NCI-H524 treated with DMSO at 0.1 percent for 48 hours (cell line): ENCODE data around the gene ENO3.

ENCODE experiments used
- DNase-seq: peaks from one replicate; lab custom pipeline; 2025; lab: John Stamatoyannopoulos, UW

ENO3 gene

DNA sequence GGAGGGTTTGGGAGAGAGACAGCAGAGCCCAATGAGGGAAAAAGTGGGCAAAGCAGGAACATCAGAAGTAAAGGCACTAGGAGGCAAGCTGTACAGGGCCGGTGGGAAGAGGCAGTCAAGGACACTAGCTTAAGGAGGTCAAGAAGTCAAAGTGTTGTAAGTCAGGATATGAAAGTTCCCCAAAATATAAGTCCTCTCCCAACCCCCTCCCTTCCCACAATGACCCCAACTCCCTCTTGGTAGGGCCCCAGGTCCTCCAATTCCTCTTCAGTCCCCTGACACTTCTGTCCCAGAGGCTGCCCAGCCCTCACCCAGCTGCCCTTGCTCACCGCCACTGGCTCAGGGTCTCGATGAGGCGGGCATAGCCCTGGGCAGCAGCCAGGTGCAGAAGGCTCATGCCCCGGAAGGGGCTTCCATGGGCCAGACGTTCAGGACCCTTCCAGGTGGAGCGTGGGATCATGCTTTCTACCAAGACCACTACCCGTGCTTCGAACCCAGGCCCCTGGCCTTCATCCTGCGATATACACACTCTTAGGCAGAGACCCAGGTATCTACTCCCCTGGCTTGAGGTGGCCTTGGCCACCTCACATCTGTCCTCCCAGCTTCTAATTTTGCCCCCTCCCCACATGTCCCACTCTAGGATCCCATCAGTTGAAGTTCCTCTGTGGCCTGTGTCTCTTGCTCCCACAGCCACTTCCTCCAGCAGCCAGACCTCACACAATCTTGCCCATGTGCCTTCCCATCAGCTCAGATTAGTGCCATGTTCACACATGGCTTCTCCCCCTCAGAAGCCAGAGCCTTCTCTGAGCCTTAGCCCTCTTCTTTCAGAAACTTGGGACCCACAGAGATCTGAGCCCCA, 22.6 kb downstream of the ENO3 start:
- no peak for DNase-seq

DNA sequence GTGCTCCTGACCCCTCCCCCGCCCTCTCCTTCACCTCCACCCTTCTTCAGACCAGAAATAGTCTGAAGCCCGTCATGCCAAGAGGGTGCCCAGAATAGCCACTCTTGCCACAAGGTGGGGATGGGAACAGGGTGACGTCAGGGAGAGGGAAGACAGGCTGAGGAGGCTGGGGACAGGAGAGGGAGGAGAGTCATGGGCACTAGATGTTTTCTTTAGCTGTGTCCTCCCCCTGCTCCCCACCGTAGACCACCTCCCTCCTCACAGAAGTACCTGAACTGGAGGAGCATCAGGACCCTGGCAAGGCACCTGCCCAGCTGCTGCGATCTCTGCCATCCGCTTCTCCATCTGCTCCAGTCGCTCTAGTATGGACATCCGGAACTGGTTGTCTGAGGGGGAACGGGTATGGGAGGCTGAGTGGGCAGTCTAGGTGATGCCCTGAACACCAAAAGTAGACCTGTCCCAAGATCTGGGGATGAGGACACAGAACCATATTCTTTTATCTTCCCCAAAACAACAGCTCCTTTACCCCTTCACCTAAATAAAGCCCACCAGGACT, 23.3 kb downstream of the ENO3 start:
- DNase-seq, result no peak

DNA sequence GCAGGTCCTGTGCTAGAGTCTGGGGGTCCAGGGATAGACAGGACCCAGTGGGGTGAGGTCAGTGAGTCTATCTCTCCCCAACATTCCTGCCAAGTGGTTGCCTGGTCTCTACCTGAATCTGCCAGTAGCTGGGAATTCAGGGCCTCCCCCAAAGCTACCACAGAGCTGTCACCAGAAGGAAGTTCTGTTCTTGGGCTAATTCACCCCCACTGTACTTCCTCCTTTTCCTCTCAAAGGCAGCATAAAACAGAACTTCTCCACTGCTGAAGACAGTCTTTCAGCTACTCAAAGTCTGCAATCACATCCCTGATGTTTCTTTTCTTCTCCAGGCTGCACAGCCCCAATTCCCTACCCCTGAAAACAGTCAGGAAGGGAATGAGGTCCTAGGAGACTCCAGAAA, 27.8 kb downstream of the ENO3 start:
- DNase-seq, result no peak

DNA sequence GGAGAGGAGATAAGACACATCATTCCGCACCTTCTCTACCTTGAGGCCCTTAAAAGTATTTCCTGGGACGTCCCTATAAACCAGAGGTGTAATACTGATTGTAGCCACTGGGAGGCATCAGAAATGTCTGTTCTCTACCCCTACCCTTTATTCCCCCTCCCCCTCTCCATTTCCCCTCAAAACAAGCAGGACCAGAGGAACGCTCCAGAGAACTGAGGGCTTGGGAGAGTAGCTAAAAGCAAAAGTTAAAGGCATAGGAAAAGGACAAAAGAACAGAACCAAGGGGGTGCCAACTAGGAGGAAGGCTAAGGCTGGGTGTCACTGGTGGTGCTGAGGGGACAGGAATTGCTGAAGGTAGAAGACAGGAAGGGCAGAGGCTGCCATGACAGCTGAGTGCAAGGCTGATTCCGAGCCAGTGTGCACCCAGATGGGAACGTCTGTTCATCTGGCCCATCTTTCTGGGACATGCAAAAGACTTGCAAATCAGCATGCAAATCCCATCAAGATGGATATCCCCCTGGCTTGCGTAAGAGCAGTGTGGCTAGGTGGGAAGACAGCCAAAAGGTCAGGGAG, 29.8 kb downstream of the ENO3 start:
- no peak for DNase-seq

DNA sequence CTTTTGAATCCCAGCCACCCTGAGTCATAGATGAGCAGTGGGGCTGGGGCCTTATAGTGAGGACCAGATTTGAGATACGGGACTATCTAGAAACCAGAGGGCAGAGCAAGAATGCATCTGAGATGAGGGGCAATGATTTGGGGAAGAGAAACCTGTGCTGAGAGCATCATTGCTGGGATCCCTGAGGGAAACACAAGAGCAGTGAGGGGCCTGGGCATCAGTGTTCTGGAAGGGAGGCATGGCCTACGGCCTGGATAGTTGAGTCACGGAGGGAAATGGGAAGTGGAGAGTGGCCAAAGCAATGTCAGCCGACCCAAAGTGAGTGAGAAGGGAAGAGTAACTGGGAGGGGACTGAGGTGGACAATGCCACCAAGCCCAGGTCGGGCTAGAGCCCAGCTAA, 31.4 kb downstream of the ENO3 start:
- DNase-seq, result no peak

DNA sequence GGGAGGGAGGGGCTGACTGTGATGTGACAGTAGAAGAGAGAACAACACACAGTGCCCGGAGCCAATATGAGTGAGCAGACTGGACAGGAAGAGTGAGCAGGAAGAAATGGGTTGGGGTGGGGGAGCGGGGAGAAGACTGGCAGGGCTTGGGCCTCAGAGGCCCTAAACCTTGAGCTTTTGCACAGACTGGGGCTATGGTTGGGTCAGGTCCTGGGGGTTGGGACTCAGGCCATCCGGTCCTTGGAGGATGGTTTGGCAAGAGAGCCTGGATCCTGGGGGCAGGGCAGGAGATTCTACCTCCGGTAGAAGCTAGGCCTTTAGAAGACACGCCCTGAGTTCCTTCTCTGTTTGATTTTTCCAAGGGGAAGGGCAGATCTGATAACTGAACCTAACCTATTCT, 35.5 kb downstream of the ENO3 start:
- DNase-seq, result no peak

DNA sequence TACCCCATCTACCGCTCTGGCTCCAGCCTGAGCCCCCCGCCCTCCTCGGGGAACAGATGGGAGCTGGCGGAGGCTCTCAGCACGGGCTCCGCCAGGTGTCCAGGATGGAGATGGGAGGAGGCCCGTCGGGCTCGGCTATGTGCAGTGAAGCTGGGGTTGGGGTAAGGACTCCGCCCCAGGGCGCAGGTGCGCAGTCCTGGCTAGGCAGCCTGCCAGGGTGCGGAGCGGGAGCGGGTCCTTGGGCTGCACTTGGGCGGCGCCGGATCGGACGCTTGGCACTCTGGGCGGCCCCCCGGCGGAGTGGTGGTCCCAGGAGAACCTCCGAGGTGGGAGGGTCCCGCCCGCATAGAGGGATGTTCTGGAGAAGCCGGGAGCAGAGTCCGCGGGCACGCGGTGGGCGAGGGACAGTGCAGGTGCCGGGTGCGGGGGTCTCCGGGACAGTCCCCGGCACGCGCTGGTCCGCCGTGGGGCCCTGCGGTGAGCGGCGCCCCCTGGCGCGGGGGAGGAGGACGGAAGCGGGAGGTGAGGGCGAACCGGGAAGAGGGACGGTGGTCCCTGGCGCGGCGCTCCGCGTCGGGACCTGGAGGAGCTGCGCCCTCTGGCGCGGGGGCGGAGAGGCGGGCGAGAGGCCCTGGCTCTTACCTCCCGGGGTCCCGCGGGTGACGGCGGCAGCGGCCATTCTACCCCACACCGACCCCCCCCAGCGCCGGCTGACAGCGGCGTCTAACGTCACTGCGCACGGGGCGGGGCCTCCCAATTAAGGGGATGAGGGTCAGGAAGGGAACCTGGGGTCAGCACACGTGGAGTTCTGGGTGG, 36.2 kb downstream of the ENO3 start, which contains the start of gene CAMTA2:
CAMTA2 (minus strand) TSS at position 725 of the 816 bp plus-strand sequence. CDS start 1,453 bp downstream, outside the sequence.
- DNase-seq, result peak; percentile 27

DNA sequence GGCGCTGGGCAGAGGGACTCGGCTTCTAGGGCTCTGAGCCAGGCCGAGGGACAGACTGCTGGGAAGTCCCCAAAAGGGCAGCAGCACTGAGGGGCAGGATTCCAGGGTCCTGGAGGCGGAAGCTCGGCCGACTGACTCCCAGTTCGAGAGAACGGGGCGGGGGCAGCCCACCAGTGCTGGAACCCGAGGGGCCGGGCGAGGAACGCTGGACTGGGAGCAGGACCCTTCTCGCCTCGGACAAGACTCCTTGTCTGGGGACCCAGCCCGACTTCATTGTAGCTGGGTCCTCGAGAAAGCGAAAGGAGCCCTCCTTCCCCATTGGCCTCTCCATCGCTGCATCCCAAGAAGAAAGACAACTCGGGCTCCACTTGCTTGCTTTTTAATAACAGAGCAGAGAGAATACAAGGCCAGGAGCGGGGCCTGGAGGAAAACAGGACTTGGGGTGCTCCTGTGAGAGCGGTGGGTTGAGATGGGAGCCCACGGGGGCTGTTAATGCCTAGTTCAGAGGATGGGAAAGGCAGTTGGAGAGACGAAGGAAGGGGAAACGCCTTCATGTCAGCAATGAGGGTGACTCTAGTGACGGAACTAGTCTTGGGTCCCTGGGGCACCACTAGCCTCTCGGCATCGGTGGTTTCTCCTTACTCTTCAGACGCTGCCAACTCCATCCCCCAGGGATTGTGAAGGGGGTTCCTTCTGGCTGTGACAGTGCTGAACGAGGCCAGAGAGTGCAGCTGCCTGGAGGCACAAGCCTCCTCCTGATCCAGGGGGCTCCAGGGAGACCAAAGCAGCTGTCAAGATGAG, 37.0 kb downstream of the ENO3 start:
- no peak for DNase-seq

DNA sequence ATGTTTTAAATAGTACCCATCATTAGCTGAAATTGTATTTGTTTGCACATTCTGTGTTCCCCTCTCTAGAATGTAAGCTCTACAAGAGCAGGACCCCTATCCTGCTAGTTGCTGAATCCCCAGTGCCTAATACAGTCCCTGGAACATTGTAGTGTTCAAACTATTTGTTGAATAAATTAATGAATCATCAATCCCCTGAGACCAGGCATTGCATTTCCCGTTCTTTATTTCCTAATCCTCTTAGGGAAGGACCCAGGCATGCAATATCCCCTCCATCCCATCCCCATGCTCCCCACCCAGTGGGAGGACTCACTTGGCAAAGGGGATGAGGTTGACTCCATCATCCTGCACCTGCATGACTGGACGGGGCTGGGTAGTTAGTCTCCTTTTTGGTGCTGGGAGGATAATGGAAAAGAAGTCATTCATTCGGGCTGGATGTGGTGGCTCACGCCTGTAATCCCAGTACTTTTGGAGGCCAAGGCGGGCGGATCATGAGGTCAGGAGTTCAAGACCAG, 43.2 kb downstream of the ENO3 start:
- no peak for DNase-seq

DNA sequence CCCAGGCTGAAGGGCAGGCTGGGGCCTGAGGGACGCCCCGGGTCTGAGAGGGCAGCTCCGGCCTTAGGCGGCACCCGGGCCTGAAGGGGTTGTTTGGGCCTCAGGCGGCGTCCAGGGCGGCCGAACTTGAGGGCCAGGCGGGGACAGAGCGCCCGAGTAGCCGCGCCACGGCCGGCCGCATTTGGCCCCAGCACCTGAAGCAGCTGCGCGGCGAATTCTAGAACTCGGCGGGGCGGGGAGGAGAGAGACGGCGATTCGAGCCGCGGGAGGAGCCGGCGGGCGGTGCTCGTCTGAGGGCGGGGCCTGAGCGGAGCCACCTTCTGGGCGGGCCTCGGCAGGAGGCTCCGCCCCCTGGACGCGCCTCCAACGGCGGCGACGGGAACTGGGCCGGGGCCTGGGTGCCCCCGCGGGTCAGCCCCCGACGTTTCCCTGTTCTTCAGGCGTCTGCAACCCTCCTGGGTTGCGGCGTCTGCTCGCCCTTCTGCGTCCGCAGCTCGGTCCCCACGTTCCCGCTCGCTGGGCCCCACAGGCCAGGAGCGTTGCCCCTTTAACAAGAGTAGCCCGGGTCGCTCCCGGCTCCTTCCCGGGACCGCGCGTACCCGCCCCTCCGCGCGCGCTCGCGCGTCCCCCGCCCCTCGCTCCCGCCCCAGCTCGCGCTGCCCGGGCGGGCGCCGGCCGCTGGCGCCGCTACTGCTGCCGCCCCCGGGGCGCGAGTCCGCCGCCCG, 46.5 kb downstream of the ENO3 start, which contains the start of the genes INCA1 and KIF1C:
INCA1 (minus strand) TSS at position 221 of the 725 bp plus-strand sequence. CDS start 3,085 bp downstream, outside the sequence.
KIF1C (plus strand) TSS at position 649 of the 725 bp plus-strand sequence. CDS start 2,297 bp downstream, outside the sequence.
- DNase-seq, result no peak

DNA sequence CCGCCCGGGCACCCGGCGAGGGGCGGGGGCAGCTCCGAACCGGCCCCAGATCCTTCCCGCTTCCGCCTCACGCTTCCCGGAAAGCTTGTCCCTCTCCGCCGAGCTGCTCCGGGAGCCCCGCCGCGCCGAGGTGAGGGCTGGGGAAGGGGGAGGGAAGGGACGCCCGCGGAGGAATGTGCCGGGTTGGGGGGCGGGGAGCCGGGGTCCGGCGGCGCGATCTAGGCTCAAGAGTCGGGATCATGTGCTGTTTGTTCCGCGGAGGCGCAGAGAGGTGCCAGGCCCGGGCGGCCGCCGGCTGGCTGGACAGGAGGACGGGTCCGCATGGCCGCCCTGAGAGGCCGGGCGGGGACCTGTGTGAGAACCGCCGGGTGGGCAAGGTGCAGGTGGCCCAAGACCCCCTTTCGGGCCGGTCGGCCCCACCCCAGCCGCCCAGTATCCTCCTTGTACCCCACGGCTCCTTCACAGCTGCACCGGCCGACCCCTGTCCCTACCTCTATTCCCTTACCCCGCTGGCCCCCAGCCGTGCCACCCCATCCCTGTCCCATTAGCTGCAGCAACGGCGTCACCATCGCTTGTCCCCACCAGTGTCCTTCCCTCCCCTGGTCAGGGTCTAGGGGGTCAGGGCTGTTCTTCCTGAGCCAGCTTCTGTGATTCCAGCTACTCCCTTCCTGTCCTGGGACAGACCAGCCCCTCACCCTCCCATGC, 47.3 kb downstream of the ENO3 start:
- DNase-seq, result no peak

DNA sequence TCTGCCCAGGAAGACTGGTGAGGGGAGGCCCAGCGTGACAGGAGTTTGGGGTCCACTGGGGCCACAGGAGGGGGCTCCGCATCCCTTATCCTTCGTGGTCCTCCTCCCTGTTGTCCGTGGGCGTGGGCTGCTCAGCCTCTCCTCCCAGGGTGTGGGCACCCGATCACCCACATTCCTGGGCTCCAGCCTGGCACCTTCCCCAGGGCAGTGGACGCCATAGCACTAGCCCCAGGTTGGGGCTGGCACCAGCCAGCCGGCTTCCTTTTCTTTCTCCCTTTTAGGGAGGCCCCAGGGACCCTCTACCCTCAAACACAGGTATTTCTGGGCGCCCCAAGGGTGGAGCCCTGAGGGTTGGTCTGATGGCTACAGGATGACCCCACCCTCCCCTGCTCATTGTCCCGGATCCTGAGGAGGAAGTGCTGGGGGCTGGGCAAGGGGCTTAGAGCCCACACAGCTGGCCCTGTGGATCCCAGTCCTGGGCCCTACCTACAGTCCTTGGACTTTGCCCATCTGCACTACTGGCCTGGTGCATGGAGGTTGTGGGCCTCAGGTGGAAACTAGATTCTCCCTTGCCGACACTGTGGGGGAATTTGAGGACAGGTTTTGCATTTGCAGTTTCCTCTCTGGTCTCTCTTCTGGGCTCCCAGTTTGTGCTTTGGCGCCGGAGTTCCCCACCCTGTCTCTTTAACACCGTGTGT, 48.0 kb downstream of the ENO3 start:
- DNase-seq, result no peak

DNA sequence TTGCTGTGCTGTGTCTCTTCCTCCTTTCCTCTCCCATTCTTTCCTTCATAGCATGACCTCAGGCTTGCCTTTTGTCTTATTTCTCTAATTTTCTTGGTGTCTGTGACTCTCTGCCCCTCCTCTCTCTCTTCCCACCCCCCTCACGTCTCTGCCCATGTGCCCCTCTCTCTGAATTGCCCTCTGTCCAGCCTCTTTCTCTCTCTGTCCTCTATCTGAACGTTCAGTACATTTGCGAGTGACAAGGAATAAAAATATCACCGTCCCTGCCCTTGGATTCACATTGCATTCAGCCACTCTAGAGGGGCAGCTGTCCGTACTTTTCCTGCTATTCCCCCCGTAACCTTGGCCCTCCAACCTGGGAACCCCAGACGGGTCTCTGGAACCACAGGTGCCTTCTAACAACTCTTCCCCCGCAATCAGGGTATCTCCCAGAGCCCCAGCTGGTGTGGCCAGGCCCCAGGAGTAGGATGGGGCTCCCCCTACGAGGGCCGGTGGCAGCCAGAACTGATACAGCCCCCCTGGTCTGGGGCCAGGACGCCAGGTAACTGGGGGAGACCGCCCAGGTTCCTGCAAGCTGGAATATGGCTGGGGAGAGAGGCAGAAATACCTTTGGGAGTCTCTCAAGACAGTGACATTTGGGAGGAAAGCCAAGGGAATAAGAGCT, 48.6 kb downstream of the ENO3 start:
- DNase-seq, result no peak

DNA sequence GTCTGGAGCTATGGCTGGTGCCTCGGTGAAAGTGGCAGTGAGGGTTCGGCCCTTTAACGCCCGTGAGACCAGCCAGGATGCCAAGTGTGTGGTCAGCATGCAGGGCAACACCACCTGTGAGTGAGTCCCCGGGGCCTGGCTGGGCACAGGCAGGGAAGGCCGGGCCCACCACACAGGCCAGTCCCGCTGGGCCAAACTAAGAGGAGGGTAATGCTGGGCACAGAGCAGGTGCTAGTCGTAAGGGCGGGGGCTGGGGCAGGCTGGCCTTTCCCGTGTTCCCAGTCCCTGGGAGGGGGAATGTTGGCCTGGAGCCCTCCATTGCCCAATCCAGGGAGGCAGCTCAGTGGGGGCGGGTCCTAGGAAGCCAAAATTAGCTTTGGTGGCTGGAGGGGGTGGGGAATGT, 49.3 kb downstream of the ENO3 start:
- no peak for DNase-seq

DNA sequence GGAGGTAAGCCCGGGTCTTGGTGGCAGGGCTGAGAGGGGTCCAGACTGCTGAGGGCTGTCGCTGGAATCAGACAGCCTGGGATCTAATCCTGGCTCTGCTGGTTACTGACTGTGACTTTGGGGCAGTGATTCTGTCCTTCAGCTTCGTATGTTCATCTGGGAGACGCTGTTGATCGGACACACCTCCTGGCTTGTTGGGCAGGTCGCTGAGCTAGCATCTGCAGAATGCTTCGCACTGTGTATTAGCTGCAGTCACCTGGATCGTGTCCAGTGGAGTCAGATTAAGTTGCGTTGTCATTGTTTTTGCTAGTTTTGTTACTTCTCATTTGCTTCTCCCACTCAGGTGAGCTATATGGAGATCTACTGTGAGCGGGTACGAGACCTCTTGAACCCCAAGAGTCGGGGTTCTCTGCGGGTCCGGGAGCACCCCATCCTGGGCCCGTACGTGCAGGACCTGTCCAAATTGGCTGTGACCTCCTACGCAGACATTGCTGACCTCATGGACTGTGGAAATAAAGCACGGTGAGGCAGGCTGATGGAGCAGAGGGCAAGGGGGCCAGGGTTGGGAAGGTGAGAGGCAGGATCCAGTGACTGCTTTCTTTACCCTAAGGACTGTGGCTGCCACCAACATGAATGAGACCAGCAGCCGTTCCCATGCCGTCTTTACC, 51.3 kb downstream of the ENO3 start:
- no peak for DNase-seq

DNA sequence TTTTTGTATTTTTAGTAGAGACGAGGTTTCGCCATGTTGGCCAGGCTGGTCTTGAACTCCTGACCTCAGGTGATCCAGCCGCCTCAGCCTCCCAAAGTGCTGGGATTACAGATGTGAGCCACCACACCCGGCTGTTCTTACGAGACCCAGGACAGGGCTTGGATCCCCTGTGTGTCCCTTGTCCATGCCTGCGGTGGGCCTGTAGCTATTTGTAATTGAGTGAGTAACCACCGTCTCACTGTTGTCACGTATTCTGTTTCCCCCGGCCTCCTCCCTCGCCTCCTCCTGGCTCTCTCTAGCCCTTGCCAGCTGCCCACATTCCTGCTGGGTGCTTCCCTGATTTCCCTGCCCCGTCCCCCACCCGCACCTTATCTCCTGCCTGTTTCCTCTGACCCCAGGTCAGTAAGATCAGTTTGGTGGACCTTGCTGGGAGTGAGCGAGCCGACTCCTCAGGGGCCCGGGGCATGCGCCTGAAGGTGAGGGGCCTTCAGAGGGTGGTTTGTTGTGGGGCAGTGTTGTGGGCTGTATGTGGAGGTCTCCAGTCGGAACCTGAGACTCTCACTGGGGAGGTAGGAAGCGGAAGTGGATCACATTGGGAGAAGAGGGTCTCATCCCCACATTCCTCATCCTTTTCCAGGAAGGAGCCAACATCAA, 52.4 kb downstream of the ENO3 start:
- DNase-seq, result no peak
